Measurements from ENCODE around the gene POFUT2. TPM values are rescaled to one million over a fixed set of nuclear protein-coding genes. Genes with fewer than 3 reads are reported as not detected.

POFUT2 gene
- total RNA-seq, 1 donor from 2014 or later: 52.7 TPM

DNA sequence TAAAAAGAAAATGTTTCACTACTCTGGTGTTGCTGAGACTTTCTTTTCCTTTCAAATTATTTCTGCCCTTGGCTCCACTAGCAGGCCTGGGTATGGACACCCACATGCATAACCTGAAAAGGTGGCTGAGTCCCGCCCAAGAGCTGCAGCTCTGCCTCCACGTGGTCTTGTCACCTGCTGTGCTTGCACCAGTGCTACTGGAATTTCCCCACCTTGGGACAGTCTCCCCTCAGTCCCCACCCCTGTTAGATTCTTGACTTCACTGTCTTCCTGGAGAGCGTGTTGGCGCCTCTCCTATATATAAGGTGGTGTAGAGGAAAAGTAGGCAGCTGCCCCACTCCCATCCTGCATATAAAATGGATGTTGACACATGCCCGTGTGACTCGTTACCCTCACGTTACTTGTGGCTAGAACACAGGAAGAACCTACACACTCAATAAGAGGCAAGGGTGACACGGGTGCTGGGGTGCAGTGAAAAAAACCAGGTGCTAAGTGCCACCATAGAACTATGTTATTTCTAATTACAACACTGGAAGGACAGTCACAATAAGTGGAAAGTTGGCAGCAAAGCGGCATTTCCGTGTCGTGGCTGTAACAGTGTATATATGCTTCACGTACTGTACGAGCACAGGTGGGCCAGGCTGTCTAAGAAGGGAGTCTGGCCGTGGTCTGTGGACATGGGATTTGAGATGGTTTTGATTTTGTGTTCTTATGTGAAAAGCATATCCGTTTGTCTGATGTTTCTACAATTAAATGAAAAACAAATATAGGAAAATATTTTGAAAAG is 61.0 kb downstream of the POFUT2 start:
- no peak for DNase-seq (ENCODE audit: extremely low read depth, low read depth, low spot score)

DNA sequence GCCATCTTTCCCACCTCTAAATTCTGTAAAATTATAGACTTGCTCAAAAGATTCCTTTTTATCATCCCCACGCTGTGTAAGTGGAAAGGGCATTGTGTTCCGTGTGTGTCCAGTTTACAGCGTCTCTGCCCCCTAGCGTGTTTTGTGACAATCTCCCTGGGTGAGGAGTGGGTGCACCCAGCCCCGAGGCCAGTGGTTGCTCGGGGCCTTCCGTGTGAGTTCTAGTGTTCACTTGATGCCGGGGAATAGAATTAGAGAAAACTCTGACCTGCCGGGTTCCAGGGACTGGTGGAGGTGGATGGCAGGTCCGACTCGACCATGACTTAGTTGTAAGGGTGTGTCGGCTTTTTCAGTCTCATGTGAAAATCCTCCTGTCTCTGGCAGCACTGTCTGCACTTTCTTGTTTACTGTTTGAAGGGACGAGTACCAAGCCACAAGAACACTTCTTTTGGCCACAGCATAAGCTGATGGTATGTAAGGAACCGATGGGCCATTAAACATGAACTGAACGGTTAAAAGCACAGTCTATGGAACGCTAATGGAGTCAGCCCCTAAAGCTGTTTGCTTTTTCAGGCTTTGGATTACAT is 61.9 kb downstream of the POFUT2 start:
- no peak for DNase-seq (ENCODE audit: extremely low read depth, low read depth, low spot score)

DNA sequence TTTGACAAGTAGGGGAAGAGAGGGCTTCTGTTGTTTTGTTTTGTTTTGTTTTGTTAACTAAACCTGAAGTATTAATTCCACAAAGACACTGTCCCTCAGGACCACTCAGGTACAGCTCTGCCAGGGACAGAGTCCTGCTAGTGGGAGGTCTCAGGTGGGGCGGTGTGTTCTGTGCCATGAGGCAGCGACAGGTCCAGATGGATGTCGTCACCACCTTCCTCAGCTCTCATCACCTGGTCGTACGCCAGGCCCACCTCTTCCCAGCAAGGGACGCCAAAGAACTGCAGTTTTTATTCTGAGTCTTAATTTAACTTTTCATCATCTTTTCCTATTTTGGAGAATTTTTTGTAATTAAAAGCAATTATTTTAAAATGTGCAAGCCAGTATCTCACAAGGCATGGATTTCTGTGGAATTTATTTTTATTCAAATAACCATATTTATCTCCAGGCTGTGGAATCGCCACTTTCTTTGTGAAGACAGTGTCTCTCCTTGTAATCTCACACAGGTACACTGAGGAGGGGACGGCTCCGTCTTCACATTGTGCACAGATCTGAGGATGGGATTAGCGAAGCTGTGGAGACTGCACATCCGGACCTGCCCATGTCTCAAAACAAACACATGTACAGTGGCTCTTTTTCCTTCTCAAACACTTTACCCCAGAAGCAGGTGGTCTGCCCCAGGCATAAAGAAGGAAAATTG is 62.5 kb downstream of the POFUT2 start:
- DNase-seq (ENCODE audit: extremely low read depth, low read depth, low spot score): no peak

DNA sequence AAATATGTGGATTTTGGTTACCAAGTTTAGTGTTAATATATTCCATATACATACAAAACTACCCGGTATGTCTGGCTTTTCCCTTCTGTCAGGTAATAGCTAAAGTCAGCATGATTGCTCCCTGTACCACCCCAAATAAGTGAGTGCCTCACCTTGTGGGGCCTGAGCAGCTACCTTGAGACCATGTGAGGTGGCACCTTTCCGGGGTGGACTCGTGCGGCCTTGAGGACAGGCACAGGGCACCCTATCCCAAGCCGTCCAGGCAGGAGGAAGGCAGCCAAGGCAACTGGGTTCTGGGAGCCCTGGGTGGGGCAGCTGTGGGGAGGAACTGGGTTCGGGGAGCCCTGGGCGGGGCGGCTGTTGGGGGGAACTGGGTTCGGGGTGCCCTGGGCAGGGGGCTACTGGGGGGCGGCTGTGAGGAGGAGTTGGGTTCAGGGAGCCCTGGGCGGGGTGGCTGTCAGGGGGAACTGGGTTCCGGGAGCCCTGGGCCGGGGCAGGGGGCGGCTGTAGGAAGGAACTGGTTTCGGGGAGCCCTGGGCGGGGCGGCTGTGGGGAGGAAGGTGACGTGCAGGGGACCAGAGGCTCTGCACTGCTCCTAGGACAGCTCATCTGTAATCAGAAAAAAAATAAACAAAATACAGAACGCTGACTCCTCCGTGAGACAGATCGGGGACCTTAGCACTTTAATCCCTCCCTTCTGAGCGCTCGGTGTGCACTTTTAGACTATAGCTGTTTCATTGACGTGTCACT is 63.3 kb downstream of the POFUT2 start:
- DNase-seq (ENCODE audit: extremely low read depth, low read depth, low spot score): no peak

DNA sequence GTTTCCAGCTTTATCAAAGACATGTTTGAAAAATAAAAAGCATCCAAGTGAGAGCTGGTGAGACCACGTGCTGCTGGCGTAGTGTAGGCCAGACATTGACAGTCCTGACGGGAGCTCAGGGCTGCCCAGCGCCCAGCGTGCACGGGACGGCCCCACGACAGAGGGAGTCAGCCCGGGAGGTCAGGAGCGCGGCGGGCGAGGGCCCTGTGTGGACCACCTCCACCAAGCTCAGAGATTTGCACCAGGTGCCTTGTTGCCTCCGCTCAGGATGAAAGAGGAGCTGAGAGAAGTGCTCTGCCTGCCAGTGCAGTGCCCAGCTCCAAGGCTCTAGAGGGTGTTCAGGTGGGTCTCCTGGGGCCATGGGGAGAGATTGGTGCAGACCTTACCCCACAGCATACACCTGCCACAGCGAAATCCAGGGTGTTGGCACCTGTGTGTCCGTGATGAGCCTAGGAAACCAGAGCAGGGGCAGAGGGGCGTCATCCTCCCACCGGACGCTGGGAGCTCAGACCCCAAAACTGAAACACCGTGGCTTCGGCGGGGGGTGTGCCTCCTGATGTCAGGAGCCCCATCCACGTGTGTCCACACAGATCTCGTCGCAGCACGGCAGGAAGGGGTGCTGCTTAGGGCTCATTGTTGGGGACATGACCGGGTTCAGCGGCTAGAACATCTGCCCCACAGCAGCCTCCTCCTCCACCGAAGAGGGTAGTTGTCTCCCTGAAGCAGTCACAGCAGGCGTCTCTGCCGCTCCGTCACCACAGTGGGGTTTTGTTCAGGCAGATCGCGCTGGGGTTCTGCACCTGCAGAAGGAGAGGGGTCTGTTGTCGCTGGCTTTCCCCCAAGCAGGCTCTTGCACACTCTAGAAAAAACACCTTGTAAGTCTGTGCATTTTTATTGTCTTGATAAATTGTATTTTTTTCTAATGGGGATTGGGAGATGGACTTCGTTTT is 64.2 kb downstream of the POFUT2 start:
- DNase-seq (ENCODE audit: extremely low read depth, low read depth, low spot score): no peak

DNA sequence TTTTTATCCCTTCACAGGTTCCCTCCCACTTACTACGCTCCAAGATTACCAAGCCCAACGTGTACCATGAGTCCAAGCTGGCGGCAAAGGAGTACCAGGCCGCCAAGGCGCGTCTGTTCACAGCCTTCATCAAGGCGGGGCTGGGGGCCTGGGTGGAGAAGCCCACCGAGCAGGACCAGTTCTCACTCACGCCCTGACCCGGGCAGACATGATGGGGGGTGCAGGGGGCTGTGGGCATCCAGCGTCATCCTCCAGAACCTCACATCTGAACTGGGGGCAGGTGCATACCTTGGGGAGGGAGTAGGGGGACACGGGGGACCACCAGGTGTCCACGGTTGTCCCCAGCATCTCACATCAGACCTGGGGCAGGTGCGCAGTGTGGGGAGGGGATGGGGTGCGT is 65.7 kb downstream of the POFUT2 start:
- no peak for DNase-seq (ENCODE audit: extremely low read depth, low read depth, low spot score)

DNA sequence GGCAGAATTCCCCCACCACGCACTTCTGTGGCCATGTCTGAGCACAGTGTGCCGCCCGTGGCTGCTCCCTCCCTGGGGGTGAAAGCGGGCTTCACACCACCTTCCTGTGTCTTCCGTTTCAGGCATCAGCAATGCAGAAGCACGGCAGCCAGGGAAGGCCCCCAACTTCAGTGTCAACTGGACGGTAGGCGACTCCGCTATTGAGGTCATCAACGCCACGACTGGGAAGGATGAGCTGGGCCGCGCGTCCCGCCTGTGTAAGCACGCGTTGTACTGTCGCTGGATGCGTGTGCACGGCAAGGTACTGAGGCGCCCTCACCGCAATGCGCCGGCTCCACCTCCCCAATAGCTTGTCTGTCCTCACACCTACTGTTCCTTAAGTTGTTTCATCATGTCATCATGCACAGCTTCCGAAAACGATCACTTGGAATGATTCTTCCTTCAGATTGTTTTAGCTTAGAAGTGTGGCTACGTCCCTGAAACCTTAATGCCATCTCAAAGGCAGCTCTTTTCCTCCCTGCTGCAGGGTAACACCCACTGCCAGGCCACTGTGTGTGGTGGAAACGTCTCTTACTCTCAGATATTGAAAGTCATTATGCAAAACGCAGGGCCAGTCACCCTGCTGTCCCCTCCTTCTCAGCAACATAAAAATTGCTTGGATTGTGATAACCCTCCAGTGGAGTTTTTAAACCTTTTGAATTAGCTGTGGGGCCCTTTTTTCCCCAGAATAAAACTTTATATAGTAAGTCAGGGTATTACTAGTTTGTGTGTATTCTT is 66.8 kb downstream of the POFUT2 start:
- no peak for DNase-seq (ENCODE audit: extremely low read depth, low read depth, low spot score)

DNA sequence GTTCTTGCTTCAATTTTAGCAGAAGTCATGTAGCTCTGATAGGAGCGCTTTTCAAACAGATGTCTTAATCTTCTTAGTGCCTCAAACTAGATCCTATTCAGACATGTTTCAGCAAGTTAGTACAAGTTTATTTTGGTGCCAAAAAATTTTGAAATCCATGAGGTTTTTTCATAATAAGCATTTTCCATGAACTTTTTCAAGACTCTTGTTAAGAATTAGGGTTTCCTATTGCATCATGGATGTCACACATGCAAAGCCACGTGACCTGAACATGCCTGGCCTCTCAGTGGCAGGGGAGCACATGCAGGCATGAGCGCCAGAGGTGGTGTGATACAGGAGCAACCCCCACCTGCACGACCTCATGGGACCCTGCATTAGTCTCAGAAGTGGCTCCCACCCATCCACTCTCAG is 67.6 kb downstream of the POFUT2 start:
- no peak for DNase-seq (ENCODE audit: extremely low read depth, low read depth, low spot score)

DNA sequence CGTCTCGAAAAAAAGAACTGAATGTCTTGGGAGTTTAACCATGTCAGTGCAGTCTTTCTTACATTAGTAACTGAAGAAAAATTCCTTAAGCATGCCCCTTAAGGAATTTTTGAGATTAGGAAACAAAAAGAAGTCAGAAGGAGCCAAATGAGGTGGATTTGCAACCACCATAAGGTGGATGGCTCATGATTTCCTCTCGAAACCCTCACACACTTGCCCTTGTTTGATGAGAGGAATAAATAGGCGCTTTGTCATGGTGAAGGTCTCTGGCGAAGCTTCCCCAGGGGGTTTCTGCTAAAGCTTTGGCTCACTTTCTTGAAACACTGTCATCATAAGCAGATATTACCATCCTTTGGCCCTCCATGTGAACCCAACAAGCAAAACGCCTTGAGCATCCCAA is 68.2 kb downstream of the POFUT2 start:
- DNase-seq (ENCODE audit: extremely low read depth, low read depth, low spot score): no peak

DNA sequence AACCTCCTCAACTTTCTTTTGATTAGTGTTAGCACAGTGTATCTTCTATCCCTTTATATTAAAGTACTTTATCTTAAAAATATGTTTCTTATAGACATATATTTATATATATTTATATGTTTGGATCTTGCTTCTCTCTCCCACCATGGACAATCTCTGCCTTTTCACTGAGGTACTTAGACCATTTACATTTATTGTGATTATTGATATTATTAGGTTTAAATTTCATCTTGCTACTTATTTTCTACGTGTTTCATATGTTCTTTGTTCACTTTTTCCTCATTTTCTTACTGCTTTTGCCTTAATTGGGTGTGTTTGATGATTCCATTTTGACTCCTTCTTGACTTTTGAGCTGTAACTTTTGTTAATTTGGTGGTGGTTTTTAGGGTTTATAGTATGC is 70.7 kb downstream of the POFUT2 start:
- no peak for DNase-seq (ENCODE audit: extremely low read depth, low read depth, low spot score)

DNA sequence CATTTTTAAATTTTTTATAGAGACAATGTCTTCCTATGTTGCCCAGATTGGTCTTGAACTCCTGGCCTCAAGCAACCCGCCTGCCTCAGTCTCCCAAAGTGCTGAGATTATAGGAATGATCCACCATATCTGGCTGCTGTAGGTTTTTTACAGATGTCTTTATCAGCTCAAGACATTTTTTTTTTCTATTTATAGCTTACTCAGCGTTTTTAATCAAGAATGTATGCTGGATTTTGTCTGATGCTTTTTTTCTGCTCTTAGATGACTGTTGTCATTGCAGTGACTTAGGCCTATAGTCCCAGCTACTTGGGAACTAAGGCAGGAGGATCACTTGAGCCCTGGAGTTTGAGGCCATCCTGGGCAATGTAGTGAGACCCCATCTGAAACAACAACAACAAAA is 72.5 kb downstream of the POFUT2 start:
- no peak for DNase-seq (ENCODE audit: extremely low read depth, low read depth, low spot score)

Other genes with a start within 250 kb of the POFUT2 start
- 19.7 and 29.8 TPM in 2 replicates for gene ADARB1, start 213.3 kb downstream of the POFUT2 start, total RNA-seq
- gene COL18A1, start 117.3 kb upstream of the POFUT2 start, total RNA-seq: 1,199 and 1,391 TPM in 2 replicates